ENCODE measurements around the gene KIAA1958.

The KIAA1958 gene

DNA sequence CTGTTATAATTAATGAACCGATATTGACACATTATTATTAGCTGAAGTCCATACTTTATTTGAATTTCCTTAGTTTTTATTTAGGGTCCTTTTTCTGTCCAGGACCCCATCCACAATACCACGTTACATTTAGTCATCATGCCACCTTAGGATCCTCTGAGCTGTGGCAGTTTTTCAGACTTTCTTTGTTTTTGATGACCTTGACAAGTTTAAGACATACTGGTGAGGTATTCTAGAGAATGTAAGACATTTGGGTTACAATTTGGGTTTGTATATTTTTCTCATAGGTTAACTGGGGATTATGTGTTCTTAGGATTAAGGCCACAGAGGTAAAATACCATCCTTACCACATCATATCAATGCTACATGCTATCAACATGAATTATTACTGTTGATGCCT, 42.7 kb downstream of the KIAA1958 start:
- Histone ChIP-seq H3K27ac (replicated peaks) (no peak overlapping the region), H3K27me3 (ENCODE audit: insufficient read depth, poor library complexity, severe bottlenecking) (no peaks in the 10 kb centered on the region), H3K4me3 (replicated peaks; ENCODE audit: insufficient read depth, low read length) (no peak overlapping the region)
- TF ChIP-seq GABPA (IDR thresholded peaks at IDR 0.05; ENCODE audit: low read depth) (no peak), SPI1 (IDR thresholded peaks at IDR 0.05; ENCODE audit: borderline replicate concordance, low read depth) (no peak), POLR2AphosphoS5 (IDR thresholded peaks at IDR 0.05; ENCODE audit: low read depth) (no peak)
- TF ChIP-seq, protein P1, sequence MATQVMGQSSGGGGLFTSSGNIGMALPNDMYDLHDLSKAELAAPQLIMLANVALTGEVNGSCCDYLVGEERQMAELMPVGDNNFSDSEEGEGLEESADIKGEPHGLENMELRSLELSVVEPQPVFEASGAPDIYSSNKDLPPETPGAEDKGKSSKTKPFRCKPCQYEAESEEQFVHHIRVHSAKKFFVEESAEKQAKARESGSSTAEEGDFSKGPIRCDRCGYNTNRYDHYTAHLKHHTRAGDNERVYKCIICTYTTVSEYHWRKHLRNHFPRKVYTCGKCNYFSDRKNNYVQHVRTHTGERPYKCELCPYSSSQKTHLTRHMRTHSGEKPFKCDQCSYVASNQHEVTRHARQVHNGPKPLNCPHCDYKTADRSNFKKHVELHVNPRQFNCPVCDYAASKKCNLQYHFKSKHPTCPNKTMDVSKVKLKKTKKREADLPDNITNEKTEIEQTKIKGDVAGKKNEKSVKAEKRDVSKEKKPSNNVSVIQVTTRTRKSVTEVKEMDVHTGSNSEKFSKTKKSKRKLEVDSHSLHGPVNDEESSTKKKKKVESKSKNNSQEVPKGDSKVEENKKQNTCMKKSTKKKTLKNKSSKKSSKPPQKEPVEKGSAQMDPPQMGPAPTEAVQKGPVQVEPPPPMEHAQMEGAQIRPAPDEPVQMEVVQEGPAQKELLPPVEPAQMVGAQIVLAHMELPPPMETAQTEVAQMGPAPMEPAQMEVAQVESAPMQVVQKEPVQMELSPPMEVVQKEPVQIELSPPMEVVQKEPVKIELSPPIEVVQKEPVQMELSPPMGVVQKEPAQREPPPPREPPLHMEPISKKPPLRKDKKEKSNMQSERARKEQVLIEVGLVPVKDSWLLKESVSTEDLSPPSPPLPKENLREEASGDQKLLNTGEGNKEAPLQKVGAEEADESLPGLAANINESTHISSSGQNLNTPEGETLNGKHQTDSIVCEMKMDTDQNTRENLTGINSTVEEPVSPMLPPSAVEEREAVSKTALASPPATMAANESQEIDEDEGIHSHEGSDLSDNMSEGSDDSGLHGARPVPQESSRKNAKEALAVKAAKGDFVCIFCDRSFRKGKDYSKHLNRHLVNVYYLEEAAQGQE (IDR thresholded peaks at IDR 0.05; ENCODE audit: insufficient replicate concordance, low read depth): no peak
- TF ChIP-seq, protein P2, sequence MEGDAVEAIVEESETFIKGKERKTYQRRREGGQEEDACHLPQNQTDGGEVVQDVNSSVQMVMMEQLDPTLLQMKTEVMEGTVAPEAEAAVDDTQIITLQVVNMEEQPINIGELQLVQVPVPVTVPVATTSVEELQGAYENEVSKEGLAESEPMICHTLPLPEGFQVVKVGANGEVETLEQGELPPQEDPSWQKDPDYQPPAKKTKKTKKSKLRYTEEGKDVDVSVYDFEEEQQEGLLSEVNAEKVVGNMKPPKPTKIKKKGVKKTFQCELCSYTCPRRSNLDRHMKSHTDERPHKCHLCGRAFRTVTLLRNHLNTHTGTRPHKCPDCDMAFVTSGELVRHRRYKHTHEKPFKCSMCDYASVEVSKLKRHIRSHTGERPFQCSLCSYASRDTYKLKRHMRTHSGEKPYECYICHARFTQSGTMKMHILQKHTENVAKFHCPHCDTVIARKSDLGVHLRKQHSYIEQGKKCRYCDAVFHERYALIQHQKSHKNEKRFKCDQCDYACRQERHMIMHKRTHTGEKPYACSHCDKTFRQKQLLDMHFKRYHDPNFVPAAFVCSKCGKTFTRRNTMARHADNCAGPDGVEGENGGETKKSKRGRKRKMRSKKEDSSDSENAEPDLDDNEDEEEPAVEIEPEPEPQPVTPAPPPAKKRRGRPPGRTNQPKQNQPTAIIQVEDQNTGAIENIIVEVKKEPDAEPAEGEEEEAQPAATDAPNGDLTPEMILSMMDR (IDR thresholded peaks at IDR 0.05; ENCODE audit: insufficient read depth, low read length): no peak
- DNase-seq (ENCODE audit: low read depth in 1 of 2, low spot score in 1 of 2): no peak

DNA sequence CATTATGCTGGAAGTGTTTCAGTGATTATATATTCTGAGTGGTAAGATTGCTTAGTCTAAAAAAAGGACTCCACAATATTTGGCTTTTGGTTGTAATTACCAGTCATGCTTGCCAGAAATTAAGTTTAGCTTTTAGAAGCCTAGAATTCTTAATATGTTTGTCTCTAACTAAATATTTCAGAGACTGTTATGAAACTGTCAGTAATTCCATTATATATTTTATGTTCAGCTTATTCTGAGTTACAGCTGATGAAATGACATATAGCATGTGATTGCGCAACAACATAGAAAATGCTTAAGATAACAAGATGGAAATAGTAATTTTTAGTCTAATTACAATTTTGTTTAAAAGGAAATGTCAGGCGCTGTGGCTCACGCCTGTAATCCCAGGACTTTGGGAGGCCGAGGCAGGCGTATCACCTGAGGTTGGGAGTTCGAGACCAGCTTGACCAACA, 44.2 kb downstream of the KIAA1958 start:
- no peaks in the 10 kb centered on the region for H3K27me3 ChIP-seq (ENCODE audit: insufficient read depth, poor library complexity, severe bottlenecking)
- DNase-seq (ENCODE audit: low read depth in 1 of 2, low spot score in 1 of 2): no peak
- no peak overlapping the region for H3K27ac ChIP-seq (replicated peaks)

DNA sequence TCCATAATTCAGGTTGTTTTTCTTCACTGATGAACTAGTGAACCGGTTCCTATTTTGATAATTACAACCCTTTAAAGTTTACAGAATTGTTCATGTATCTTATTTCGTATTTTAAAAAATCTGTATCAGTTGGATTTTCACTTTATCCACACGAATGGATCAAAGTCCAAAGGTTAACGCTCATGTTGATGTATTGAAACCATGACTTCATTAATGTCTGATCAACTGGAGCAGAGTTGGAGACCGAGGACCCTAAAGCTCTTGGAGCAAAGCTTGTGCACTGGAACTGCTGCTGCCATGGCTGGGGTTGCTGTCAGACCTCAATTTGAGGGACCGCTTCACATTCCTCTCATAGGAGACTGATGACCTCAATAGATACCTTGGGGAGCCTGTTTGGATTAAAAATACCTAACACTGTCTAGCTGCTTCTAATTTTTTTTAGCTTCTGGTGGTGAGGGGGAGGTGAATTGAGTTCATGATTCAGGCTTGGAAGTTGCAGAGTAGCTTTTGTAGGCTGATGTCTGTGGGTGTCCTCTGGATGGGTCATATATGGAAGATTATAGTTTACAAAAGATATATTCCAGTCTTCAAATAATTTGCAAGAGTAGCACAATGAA, 45.1 kb downstream of the KIAA1958 start:
- DNase-seq (ENCODE audit: low read depth in 1 of 2, low spot score in 1 of 2): no peak
- Histone ChIP-seq H3K4me3 (replicated peaks; ENCODE audit: insufficient read depth, low read length) (no peak overlapping the region), H3K27ac (replicated peaks) (no peak overlapping the region), H3K27me3 (ENCODE audit: insufficient read depth, poor library complexity, severe bottlenecking) (no peaks in the 10 kb centered on the region)
- no peak for TF ChIP-seq SPI1 (IDR thresholded peaks at IDR 0.05; ENCODE audit: borderline replicate concordance, low read depth)
- no peak for TF ChIP-seq GABPA (IDR thresholded peaks at IDR 0.05; ENCODE audit: low read depth)

More for the DNA sequence above, 44.2 kb downstream of the KIAA1958 start:
- TF ChIP-seq POLR2AphosphoS5 (IDR thresholded peaks at IDR 0.05; ENCODE audit: low read depth) (no peak), SPI1 (IDR thresholded peaks at IDR 0.05; ENCODE audit: borderline replicate concordance, low read depth) (no peak), GABPA (IDR thresholded peaks at IDR 0.05; ENCODE audit: low read depth) (no peak)
- TF ChIP-seq, protein P1 (IDR thresholded peaks at IDR 0.05; ENCODE audit: insufficient replicate concordance, low read depth): no peak
- TF ChIP-seq, protein P2 (IDR thresholded peaks at IDR 0.05; ENCODE audit: insufficient read depth, low read length): no peak
- no peak overlapping the region for H3K4me3 ChIP-seq (replicated peaks; ENCODE audit: insufficient read depth, low read length)

DNA sequence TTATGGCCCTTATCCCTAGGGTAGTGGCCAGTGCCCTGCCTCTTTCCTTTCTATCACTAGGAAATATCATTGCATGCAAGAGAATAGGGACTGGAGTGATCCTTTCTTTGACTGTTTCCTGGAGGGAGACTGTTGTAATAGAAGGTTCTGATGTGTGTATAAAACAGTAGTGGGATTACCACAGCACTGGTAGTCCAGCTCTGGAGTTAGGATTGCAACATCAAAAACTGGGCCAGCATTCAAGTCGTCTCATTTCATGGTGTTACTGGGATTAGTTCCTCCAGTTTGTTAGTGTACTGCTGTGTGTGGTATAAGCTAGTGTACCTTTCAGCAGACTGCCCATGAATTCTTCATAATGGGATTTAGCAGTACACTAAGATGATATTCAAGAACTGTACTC, 45.8 kb downstream of the KIAA1958 start:
- TF ChIP-seq, protein P1 (IDR thresholded peaks at IDR 0.05; ENCODE audit: insufficient replicate concordance, low read depth): no peak
- no peak for TF ChIP-seq POLR2AphosphoS5 (IDR thresholded peaks at IDR 0.05; ENCODE audit: low read depth)
- TF ChIP-seq GABPA (IDR thresholded peaks at IDR 0.05; ENCODE audit: low read depth): no peak
- TF ChIP-seq, protein P2 (IDR thresholded peaks at IDR 0.05; ENCODE audit: insufficient read depth, low read length): no peak
- no peak for TF ChIP-seq SPI1 (IDR thresholded peaks at IDR 0.05; ENCODE audit: borderline replicate concordance, low read depth)
- peak; percentile 17 to 31 for DNase-seq (ENCODE audit: low read depth in 1 of 2, low spot score in 1 of 2)
- H3K27ac ChIP-seq (replicated peaks): no peak overlapping the region

More for the DNA sequence above, 45.8 kb downstream of the KIAA1958 start:
- no peaks in the 10 kb centered on the region for H3K27me3 ChIP-seq (ENCODE audit: insufficient read depth, poor library complexity, severe bottlenecking)
- no peak overlapping the region for H3K4me3 ChIP-seq (replicated peaks; ENCODE audit: insufficient read depth, low read length)

All from HL-60 (cell line).